Endothelial cell of umbilical vein (primary cell): ENCODE results near the gene REPIN1.

Source experiments
- EZH2 ChIP-seq: IDR thresholded peaks from 2 replicates; pipeline ENCODE4 v1.6.1; 2012; ENCODE audit warnings: borderline replicate concordance, low read depth, mild to moderate bottlenecking, moderate library complexity, low read length, inconsistent platforms; ENCODE audit not compliant: severe bottlenecking
- FOS ChIP-seq: IDR thresholded peaks from 2 replicates; pipeline ENCODE4 v1.6.1; 2011; ENCODE audit warnings: mild to moderate bottlenecking, low read length, moderate library complexity, borderline replicate concordance; ENCODE audit not compliant: insufficient read depth
- POLR2A ChIP-seq: IDR thresholded peaks from 2 replicates; pipeline ENCODE4 v1.6.1; 2012; ENCODE audit warnings: low read depth, mild to moderate bottlenecking, control low read depth, low read length
- TF ChIP-seq, protein P1 (sequence below), 2 donors: IDR thresholded peaks; 1 replicate in 1 of 2; 2 replicates in 1 of 2; pipeline ENCODE4 v1.5.1; 2011; ENCODE audit warnings: low read length in 2 of 2, mild to moderate bottlenecking in 2 of 2, moderate library complexity in 2 of 2, control low read depth in 1 of 2, inconsistent platforms in 1 of 2, low read depth in 1 of 2; ENCODE audit not compliant: insufficient read depth in 1 of 2; ENCODE audit errors: extremely low read depth in 1 of 2

DNA sequence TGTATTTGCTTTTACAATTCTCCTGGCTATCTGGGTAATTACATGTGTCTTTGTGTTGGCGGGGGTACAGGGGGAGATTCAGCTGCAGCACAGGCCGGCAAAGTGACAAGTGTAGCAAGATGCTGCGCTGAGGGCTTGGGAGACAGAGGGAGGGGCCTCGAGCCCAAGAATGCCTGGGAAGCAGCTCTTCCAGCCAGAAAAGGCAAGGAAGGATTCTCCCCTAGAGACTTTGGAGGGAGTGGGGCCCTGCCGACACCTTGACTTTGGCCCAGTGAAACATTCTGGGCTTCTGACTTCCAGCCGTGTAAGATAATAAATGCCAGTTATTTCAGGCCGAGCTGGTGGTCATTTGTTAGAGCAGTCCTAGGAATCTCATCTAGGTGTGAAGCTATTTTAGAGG is 7.2 kb upstream of the REPIN1 start:
- TF ChIP-seq POLR2A (no peak), FOS (no peak), EZH2 (no peak)
- TF ChIP-seq, protein P1, sequence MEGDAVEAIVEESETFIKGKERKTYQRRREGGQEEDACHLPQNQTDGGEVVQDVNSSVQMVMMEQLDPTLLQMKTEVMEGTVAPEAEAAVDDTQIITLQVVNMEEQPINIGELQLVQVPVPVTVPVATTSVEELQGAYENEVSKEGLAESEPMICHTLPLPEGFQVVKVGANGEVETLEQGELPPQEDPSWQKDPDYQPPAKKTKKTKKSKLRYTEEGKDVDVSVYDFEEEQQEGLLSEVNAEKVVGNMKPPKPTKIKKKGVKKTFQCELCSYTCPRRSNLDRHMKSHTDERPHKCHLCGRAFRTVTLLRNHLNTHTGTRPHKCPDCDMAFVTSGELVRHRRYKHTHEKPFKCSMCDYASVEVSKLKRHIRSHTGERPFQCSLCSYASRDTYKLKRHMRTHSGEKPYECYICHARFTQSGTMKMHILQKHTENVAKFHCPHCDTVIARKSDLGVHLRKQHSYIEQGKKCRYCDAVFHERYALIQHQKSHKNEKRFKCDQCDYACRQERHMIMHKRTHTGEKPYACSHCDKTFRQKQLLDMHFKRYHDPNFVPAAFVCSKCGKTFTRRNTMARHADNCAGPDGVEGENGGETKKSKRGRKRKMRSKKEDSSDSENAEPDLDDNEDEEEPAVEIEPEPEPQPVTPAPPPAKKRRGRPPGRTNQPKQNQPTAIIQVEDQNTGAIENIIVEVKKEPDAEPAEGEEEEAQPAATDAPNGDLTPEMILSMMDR (IDR thresholded peaks at IDR 0.05; ENCODE audit: extremely low read depth in 1 of 2, insufficient read depth in 1 of 2, low read depth in 1 of 2, low read length in 2 of 2) = no peak
